ENCODE measurements around the gene TJP3. TPM values are rescaled to one million over a fixed set of nuclear protein-coding genes. Genes with fewer than 3 reads are reported as not detected.
A peak's percentile ranks its signal among the peaks of the same experiment; 100 is the strongest.

Gene TJP3
- total RNA-seq, 1 donor from 2014 or later: 3.1 TPM

GRCh38 chr19:3692141-3693024, 15.8 kb upstream of the TJP3 start:
- Mint-ChIP-seq H3K27ac (ENCODE audit: unreplicated experiment) (no peak overlapping the region), H3K4me1 (ENCODE audit: low read depth, unreplicated experiment) (peaks cover 10% of the 10 kb centered on the region), H3K36me3 (ENCODE audit: unreplicated experiment) (peaks cover 5% of the 10 kb centered on the region), H3K27me3 (ENCODE audit: unreplicated experiment) (peaks cover 12% of the 10 kb centered on the region), H3K9me3 (ENCODE audit: unreplicated experiment) (peaks cover 13% of the 10 kb centered on the region), H3K4me3 (ENCODE audit: unreplicated experiment) (no peak overlapping the region)
- DNase-seq: peak; percentile 74
- TF ChIP-seq CTCF (IDR thresholded peaks at IDR 0.05; ENCODE audit: partially characterized antibody, unreplicated experiment): peak; percentile 71

DNA sequence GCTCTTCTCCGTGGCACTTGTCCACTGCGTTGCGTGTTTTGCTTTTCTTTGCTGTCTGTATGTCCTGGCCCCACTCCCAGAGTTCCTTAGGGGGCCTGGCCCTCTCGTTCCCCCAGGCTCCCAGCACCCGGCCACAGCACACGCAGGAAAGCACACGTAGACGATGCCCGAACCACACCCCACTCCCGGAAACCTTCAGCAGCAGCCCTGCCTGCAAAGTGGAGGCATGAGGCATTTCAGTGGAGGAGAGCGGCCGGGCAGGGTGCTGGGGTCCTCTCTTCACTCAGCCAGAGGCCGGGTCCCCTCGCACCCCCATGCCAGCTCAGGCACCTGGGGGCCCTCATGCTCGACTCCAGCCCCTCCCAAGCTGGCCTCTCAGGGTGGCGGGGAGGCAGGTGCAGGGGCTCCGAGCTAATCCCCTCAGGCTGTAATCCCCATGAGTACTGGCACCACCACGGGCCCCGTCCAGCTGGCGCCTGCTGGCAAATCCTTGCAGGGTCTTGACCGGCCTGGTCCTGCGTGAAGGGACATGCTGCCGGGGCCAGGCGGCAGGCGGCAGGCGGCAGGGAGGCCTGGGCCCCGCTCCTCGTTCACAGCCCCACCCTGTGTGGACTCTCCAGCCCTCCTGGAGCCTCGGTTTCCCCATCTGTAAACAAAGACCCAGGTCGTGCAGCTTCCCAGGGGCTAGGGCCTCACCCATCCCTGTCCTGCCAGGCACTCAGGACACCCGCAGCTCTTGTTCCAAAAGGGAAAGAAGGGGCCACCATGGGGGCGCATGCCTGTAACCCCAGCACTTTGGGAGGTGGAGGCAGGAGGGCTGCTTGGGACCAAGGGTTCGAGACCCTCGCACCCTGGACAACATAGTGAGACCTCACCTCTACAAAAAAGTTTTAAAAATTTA, 14.9 kb upstream of the TJP3 start:
- Mint-ChIP-seq H3K4me1 (ENCODE audit: low read depth, unreplicated experiment) (peaks cover 11% of the 10 kb centered on the region), H3K4me3 (ENCODE audit: unreplicated experiment) (no peak overlapping the region), H3K27me3 (ENCODE audit: unreplicated experiment) (peaks cover 11% of the 10 kb centered on the region), H3K36me3 (ENCODE audit: unreplicated experiment) (peaks cover 5% of the 10 kb centered on the region), H3K27ac (ENCODE audit: unreplicated experiment) (no peak overlapping the region), H3K9me3 (ENCODE audit: unreplicated experiment) (peaks cover 14% of the 10 kb centered on the region)
- DNase-seq: no peak
- TF ChIP-seq CTCF (IDR thresholded peaks at IDR 0.05; ENCODE audit: partially characterized antibody, unreplicated experiment): no peak

- Mint-ChIP-seq H3K9me3 (ENCODE audit: unreplicated experiment) (peaks cover 13% of the 10 kb centered on the region), H3K27ac (ENCODE audit: unreplicated experiment) (peak overlapping the region; percentile 66), H3K4me3 (ENCODE audit: unreplicated experiment) (no peak overlapping the region), H3K36me3 (ENCODE audit: unreplicated experiment) (peaks cover 5% of the 10 kb centered on the region), H3K4me1 (ENCODE audit: low read depth, unreplicated experiment) (peaks cover 11% of the 10 kb centered on the region), H3K27me3 (ENCODE audit: unreplicated experiment) (peaks cover 11% of the 10 kb centered on the region)
- TF ChIP-seq CTCF (IDR thresholded peaks at IDR 0.05; ENCODE audit: partially characterized antibody, unreplicated experiment): no peak
- DNase-seq: no peak
Measured at GRCh38 chr19:3694361-3695123, 13.6 kb upstream of the TJP3 start.

DNA sequence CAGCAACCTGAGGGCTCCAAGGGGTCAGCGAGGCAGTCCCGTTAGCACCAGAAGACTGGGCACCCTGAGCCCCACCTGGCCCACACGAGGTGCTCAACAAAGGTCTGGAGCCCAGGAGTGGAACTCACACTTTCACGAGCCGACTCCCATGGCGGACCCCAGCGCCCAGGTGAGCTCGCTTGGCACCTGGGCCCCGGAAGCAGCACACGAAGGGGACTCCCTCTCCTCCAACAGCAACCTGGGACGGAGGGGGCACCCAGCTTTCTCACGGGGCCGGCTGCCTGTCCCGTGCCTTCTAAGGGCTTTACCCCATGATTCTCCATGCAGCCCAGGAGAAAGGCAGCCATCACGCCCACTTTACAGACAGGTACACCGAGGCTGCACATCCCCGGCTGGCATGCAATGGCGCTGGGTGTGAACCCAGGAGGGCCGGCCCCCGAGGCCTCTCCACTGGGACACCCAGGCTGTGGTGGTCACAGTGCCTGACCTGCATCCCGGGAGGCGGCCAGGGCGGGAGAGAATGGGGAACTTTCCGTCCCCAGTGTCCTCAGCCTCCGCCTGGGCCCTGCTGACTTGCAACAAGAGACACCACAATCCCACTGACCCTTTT, 13.0 kb upstream of the TJP3 start:
- DNase-seq: no peak
- Mint-ChIP-seq H3K4me3 (ENCODE audit: unreplicated experiment) (no peak overlapping the region), H3K9me3 (ENCODE audit: unreplicated experiment) (peaks cover 13% of the 10 kb centered on the region), H3K36me3 (ENCODE audit: unreplicated experiment) (peaks cover 4% of the 10 kb centered on the region), H3K27ac (ENCODE audit: unreplicated experiment) (no peak overlapping the region), H3K4me1 (ENCODE audit: low read depth, unreplicated experiment) (peaks cover 9% of the 10 kb centered on the region), H3K27me3 (ENCODE audit: unreplicated experiment) (peaks cover 8% of the 10 kb centered on the region)
- TF ChIP-seq CTCF (IDR thresholded peaks at IDR 0.05; ENCODE audit: partially characterized antibody, unreplicated experiment): no peak

All from glutamatergic neuron (in vitro differentiated cells).